ENCODE measurements around the gene UCK2.

The UCK2 gene

GRCh38 chr1:165834881-165835280 lies 7.5 kb downstream of the UCK2 start:
- DNase-seq (ENCODE audit: low spot score) = no peak

GRCh38 chr1:165836664-165837482 lies 9.5 kb downstream of the UCK2 start:
- no peak for DNase-seq (ENCODE audit: low spot score)

GRCh38 chr1:165837838-165838364 lies 10.5 kb downstream of the UCK2 start:
- no peak for DNase-seq (ENCODE audit: low spot score)

- DNase-seq (ENCODE audit: low spot score) = no peak
Observed at GRCh38 chr1:165840423-165840822, 13.0 kb downstream of the UCK2 start.

- no peak for DNase-seq (ENCODE audit: low spot score)
Observed at GRCh38 chr1:165841582-165842017, 14.2 kb downstream of the UCK2 start.

GRCh38 chr1:165842023-165842670 lies 14.7 kb downstream of the UCK2 start:
- DNase-seq (ENCODE audit: low spot score) = no peak

GRCh38 chr1:165842671-165843129 lies 15.3 kb downstream of the UCK2 start:
- no peak for DNase-seq (ENCODE audit: low spot score)

GRCh38 chr1:165843304-165843703 lies 15.9 kb downstream of the UCK2 start:
- DNase-seq (ENCODE audit: low spot score) = no peak

- DNase-seq (ENCODE audit: low spot score) = no peak
Observed at GRCh38 chr1:165844114-165844798, 16.8 kb downstream of the UCK2 start.

GRCh38 chr1:165844933-165845332 lies 17.5 kb downstream of the UCK2 start:
- DNase-seq (ENCODE audit: low spot score) = no peak

- no peak for DNase-seq (ENCODE audit: low spot score)
Observed at GRCh38 chr1:165845569-165845968, 18.2 kb downstream of the UCK2 start.

- no peak for DNase-seq (ENCODE audit: low spot score)
Observed at GRCh38 chr1:165845992-165846748, 18.8 kb downstream of the UCK2 start.

- no peak for DNase-seq (ENCODE audit: low spot score)
Observed at GRCh38 chr1:165847486-165847885, 20.1 kb downstream of the UCK2 start.

GRCh38 chr1:165849353-165850133 lies 22.1 kb downstream of the UCK2 start:
- DNase-seq (ENCODE audit: low spot score) = no peak

- no peak for DNase-seq (ENCODE audit: low spot score)
Observed at GRCh38 chr1:165851034-165851658, 23.7 kb downstream of the UCK2 start.

GRCh38 chr1:165852871-165853270 lies 25.5 kb downstream of the UCK2 start:
- DNase-seq (ENCODE audit: low spot score) = no peak

GRCh38 chr1:165853528-165854075 lies 26.2 kb downstream of the UCK2 start:
- DNase-seq (ENCODE audit: low spot score) = no peak

GRCh38 chr1:165854101-165854845 lies 26.9 kb downstream of the UCK2 start:
- no peak for DNase-seq (ENCODE audit: low spot score)
